IMR-90 (cell line): ENCODE results near the gene SYT2. TPM values are rescaled to one million over a fixed set of nuclear protein-coding genes. Genes with fewer than 3 reads are reported as not detected.

Experiments used
- ATAC-seq: fragments of 200-7000 bp; cut with Tn5 transposase; 2 replicates; pipeline ENCODE4 v1.9.1; 2020; ENCODE audit warnings: low read depth, mild to moderate bottlenecking, moderate library complexity
- BruUV-seq: library from RNA; stranded (reverse); fragments of 400-500 nt; replicated peaks from 2 replicates; lab custom pipeline; 2021; lab: Mats Ljungman, UMichigan
- CTCF ChIA-PET: fragments of 300-600 bp; formaldehyde crosslinking; extraction: SDS; loops from one replicate; lab custom pipeline; 2021; ENCODE audit warnings: antibody characterized with exemption; lab: Yijun Ruan, JAX
- POLR2A ChIA-PET: fragments of 300-600 bp; sonication (Branson Sonifier 250); formaldehyde crosslinking; loops from one replicate; lab custom pipeline; 2022; ENCODE audit warnings: antibody characterized with exemption; ENCODE audit not compliant: unreplicated experiment; lab: Charles Lee
- DNase-seq: peaks from one replicate; pipeline ENCODE4 v3.0.0; 2013
- H2AFZ ChIP-seq: replicated peaks from 2 replicates; pipeline ENCODE3; 2013; ENCODE audit warnings: low read length, mild to moderate bottlenecking; ENCODE audit not compliant: poor library complexity
- H2AK5ac ChIP-seq: 2 replicates; pipeline ENCODE4 v1.6.1; 2013; ENCODE audit warnings: low read depth, low read length, inconsistent platforms
- H2AK9ac ChIP-seq: replicated peaks from 2 replicates; pipeline ENCODE3; 2013; ENCODE audit warnings: mild to moderate bottlenecking, low read depth, low read length, moderate library complexity; ENCODE audit not compliant: poor library complexity
- H2BK120ac ChIP-seq: 2 replicates; pipeline ENCODE4 v1.6.1; 2013; ENCODE audit warnings: low read depth, low read length, inconsistent platforms
- H2BK15ac ChIP-seq: 3 replicates; pipeline ENCODE4 v1.6.1; 2013; ENCODE audit warnings: low read depth, low read length, inconsistent platforms
- H2BK20ac ChIP-seq: 2 replicates; pipeline ENCODE4 v1.6.1; 2013; ENCODE audit warnings: low read depth, mild to moderate bottlenecking, inconsistent platforms, low read length, moderate library complexity
- H2BK5ac ChIP-seq: 2 replicates; pipeline ENCODE4 v1.6.1; 2013; ENCODE audit warnings: mild to moderate bottlenecking, low read depth, low read length, inconsistent platforms; ENCODE audit not compliant: poor library complexity, severe bottlenecking
- H3K14ac ChIP-seq: replicated peaks from 2 replicates; pipeline ENCODE4 v1.6.1; 2013; ENCODE audit warnings: low read depth, low read length, inconsistent platforms
- H3K18ac ChIP-seq: 2 replicates; pipeline ENCODE4 v1.6.1; 2013; ENCODE audit warnings: low read depth, low read length, control low read depth
- H3K23ac ChIP-seq: 2 replicates; pipeline ENCODE4 v1.6.1; 2013; ENCODE audit warnings: low read depth, low read length, inconsistent platforms
- H3K27ac ChIP-seq: 2 replicates; pipeline ENCODE4 v1.5.1; 2013; ENCODE audit warnings: mild to moderate bottlenecking, control low read depth, low read length; ENCODE audit not compliant: insufficient read depth
- H3K27me3 ChIP-seq: 2 replicates; pipeline ENCODE4 v1.6.1; 2013; ENCODE audit warnings: low read length; ENCODE audit not compliant: control insufficient read depth, insufficient read depth
- H3K36me3 ChIP-seq: 2 replicates; pipeline ENCODE4 v1.6.1; 2013; ENCODE audit warnings: low read length, mixed read lengths; ENCODE audit not compliant: control insufficient read depth, insufficient read depth
- H3K4ac ChIP-seq: 2 replicates; pipeline ENCODE4 v1.6.1; 2013; ENCODE audit warnings: low read depth, low read length, inconsistent platforms
- H3K4me1 ChIP-seq: 2 replicates; pipeline ENCODE4 v1.6.1; 2013; ENCODE audit warnings: low read length, mixed read lengths; ENCODE audit not compliant: control insufficient read depth, insufficient read depth
- H3K4me2 ChIP-seq: 2 replicates; pipeline ENCODE4 v1.6.1; 2013; ENCODE audit warnings: low read depth, mild to moderate bottlenecking, control low read depth, low read length, moderate library complexity
- H3K4me3 ChIP-seq: 2 replicates; pipeline ENCODE4 v1.5.1; 2013; ENCODE audit warnings: low read depth, mild to moderate bottlenecking, control low read depth, low read length, moderate library complexity; ENCODE audit not compliant: insufficient read depth
- H3K56ac ChIP-seq: 2 replicates; pipeline ENCODE4 v1.6.1; 2013; ENCODE audit warnings: low read length, inconsistent platforms; ENCODE audit not compliant: insufficient read depth; ENCODE audit errors: extremely low read depth
- H3K79me1 ChIP-seq, 2 experiments: 2 replicates each; pipeline ENCODE4 v1.6.1; 2013; ENCODE audit warnings: low read length in 2 of 2, inconsistent platforms in 1 of 2, low read depth in 1 of 2
- H3K9ac ChIP-seq: 2 replicates; pipeline ENCODE4 v1.6.1; 2013; ENCODE audit warnings: low read depth, low read length, control low read depth
- H3K9me1 ChIP-seq: 2 replicates; pipeline ENCODE4 v1.6.1; 2013; ENCODE audit warnings: low read length, inconsistent platforms; ENCODE audit not compliant: insufficient read depth
- H3K9me3 ChIP-seq: 2 replicates; pipeline ENCODE4 v1.6.1; 2013; ENCODE audit warnings: low read length; ENCODE audit not compliant: control insufficient read depth, insufficient read depth
- H4K20me1 ChIP-seq: 2 replicates; pipeline ENCODE4 v1.6.1; 2013; ENCODE audit warnings: low read length, inconsistent platforms; ENCODE audit not compliant: insufficient read depth
- H4K5ac ChIP-seq: 2 replicates; pipeline ENCODE4 v1.6.1; 2013; ENCODE audit warnings: mild to moderate bottlenecking, low read depth, low read length, control low read depth
- H4K8ac ChIP-seq, 2 experiments: 2 replicates each; pipeline ENCODE4 v1.6.1; 2013; ENCODE audit warnings: low read depth in 2 of 2, low read length in 2 of 2, control low read depth in 1 of 2, inconsistent platforms in 1 of 2
- H4K91ac ChIP-seq: 2 replicates; pipeline ENCODE4 v1.6.1; 2013; ENCODE audit warnings: low read depth, low read length, inconsistent platforms; ENCODE audit not compliant: insufficient read depth
- MXI1 ChIP-seq: IDR thresholded peaks from 2 replicates; pipeline ENCODE4 v1.6.1; 2012; ENCODE audit warnings: low read depth, mild to moderate bottlenecking, low read length, moderate library complexity, borderline replicate concordance
- NFE2L2 ChIP-seq: fragments of 150-350 bp; IDR thresholded peaks from 2 replicates; pipeline ENCODE4 v1.6.1; 2016; ENCODE audit warnings: low read depth, mild to moderate bottlenecking, low read length
- WGBS, 2 experiments: methylation state at CpG; one replicate each; pipeline versions ENCODE4 v1.1.5 to v1.1.7; 2013; ENCODE audit warnings: missing lambda C conversion rate in 2 of 2; ENCODE audit not compliant: insufficient read length in 1 of 2; ENCODE audit errors: extremely low coverage in 2 of 2; 5-methylcytosine and 5-hydroxymethylcytosine counted together
- dilution Hi-C: fragments of 300-500 bp; cut with HindIII; formaldehyde crosslinking; loops from one replicate; pipeline ENCODE4 v1.14.3; 2018; ENCODE audit warnings: low sequenced_read_pairs; ENCODE audit not compliant: unreplicated experiment
- in situ Hi-C: fragments of 300-500 bp; cut with MboI; formaldehyde crosslinking; loops from 3 replicates; pipeline ENCODE4 v1.14.3; 2019; ENCODE audit warnings: low sequenced_read_pairs, inconsistent platforms, mixed read lengths
- intact Hi-C: fragments of 100-400 bp; cut with micrococcal nuclease; formaldehyde crosslinking; loops from 2 replicates; pipeline ENCODE4 v1.10.0; 2022
- polyA plus RNA-seq, 3 experiments: library from polyadenylated mRNA; depleted of rRNA; stranded (reverse); fragments of >200 nt; gene quantifications; 2 replicates each; pipeline ENCODE4 v1.2.3, GENCODE V29; 2012; ENCODE audit warnings: low replicate concordance in 1 of 3
- total RNA-seq: library from RNA; depleted of rRNA; stranded (reverse); fragments of >200 nt; gene quantifications from 2 replicates; pipeline ENCODE4 v1.2.3, GENCODE V29; 2012

SYT2 gene
- total and polyA plus RNA-seq, 2 of the 4 experiments (the other 2 are of a cell fraction) = under 0.01 TPM

DNA sequence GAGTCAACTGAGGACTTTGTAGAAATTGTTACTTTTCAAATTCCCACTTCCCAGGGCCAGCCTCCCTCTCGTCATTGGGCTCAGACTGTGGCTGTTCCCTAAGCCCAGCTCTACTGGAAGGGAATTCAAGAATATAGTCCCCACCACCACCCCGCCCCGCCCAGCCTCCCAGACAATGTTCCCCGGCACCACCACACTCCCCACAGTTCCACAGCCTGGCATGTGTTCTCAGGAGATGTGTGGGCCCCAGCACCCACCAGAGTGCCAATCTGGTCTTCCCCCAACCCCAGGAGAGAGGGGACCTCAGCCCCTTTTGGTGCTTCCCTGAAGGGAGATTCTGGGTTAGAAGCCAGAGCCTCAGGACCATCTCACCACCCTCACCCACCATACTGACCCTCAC lies 120.1 kb downstream of the SYT2 start:
- CTCF ChIA-PET = interaction anchor here (0.6 to 1.7 kb wide), 3 partner anchors 12 to 15 kb away, joined by 3 to 4 read pairs (median 4); no protein-coding TSS in a partner anchor
- Histone ChIP-seq H2BK20ac (peak overlapping the region; percentile 98), H4K91ac (peak overlapping the region; percentile 99), H2BK120ac (peak overlapping the region; percentile 99), H4K20me1 (no peaks in the 10 kb centered on the region), H3K36me3 (no peaks in the 10 kb centered on the region), H2BK5ac (peak overlapping the region; percentile 94), H2AK9ac (peak overlapping the region; percentile 79), H3K9ac (no peak overlapping the region), H3K4ac (peak overlapping the region; percentile 99), H3K9me3 (no peaks in the 10 kb centered on the region), H3K4me1 (peaks cover 43% of the 10 kb centered on the region), H3K27me3 (no peaks in the 10 kb centered on the region), H3K27ac (peak overlapping the region; percentile 79), H3K56ac (peak overlapping the region; percentile 79; the same call in 1 of the 2 replicates), H3K4me2 (no peak overlapping the region), H2BK15ac (peak overlapping the region; percentile 97), H3K4me3 (no peak overlapping the region), H3K18ac (peak overlapping the region; percentile 87), H3K79me1 (peaks cover 0 to 24% of the 10 kb centered on the region in 2 experiments; a peak in 1 of 4 replicates), H2AK5ac (peak overlapping the region; percentile 100), H3K14ac (peak overlapping the region; percentile 96), H4K8ac (peak overlapping the region; percentile 75 to 98), H2AFZ (peak overlapping the region; percentile 17), H4K5ac (peak overlapping the region; percentile 78), H3K23ac (peak overlapping the region; percentile 96), H3K9me1 (peaks cover 47% of the 10 kb centered on the region)
- POLR2A ChIA-PET = no interaction called here
- dilution Hi-C loops (no loop called here), in situ Hi-C loops (no loop called here), intact Hi-C loops (no loop called here)
- ATAC-seq (no peak), DNase-seq (no peak)
- no TSS peak for BruUV-seq
- WGBS, 2 experiments = no CpG with 5 or more reads among the region's 4 CpGs
- TF ChIP-seq NFE2L2 (no peak), MXI1 (no peak)
